CD4-positive, alpha-beta T cell (primary cell): ENCODE measurements around the gene AICDA. TPM values are rescaled to one million over a fixed set of nuclear protein-coding genes. Genes with fewer than 3 reads are reported as not detected.

Experiments used
- ATAC-seq: fragments of 200-7000 bp; cut with Tn5 transposase; one replicate; pipeline ENCODE4 v1.10.0; 2022; ENCODE audit warnings: mild to moderate bottlenecking; ENCODE audit not compliant: poor library complexity
- CTCF ChIA-PET: fragments of 350-600 bp; sonication (Branson Sonifier 250); formaldehyde crosslinking; loops from one replicate; lab custom pipeline; 2021; ENCODE audit warnings: antibody characterized with exemption, inconsistent platforms; lab: Charles Lee
- POLR2A ChIA-PET: fragments of 350-600 bp; sonication (Branson Sonifier 250); formaldehyde crosslinking; loops from one replicate; lab custom pipeline; 2021; ENCODE audit warnings: antibody characterized with exemption, inconsistent platforms; lab: Charles Lee
- DNase-seq, 14 experiments: peaks; one replicate each; pipeline ENCODE4 v3.0.0-alpha.2; 2013 to 2020; ENCODE audit warnings: mixed read lengths in 2 of 14
- H3K27ac ChIP-seq, 2 donors: one replicate each; pipeline versions ENCODE4 v1.5.1 to v1.7.0; 2013; ENCODE audit warnings: low read length in 2 of 2, low read depth in 1 of 2, mild to moderate bottlenecking in 1 of 2
- H3K27me3 ChIP-seq, 2 experiments: 1 replicate in 1 of 2; 2 replicates in 1 of 2; pipeline versions ENCODE4 v1.6.1 to v1.7.0; 2013; ENCODE audit warnings: low read length in 2 of 2, control low read depth in 1 of 2, mild to moderate bottlenecking in 1 of 2, moderate library complexity in 1 of 2; ENCODE audit not compliant: insufficient read depth in 2 of 2, control insufficient read depth in 1 of 2
- H3K36me3 ChIP-seq: one replicate; pipeline ENCODE4 v1.6.1; 2013; ENCODE audit warnings: low read length, control low read depth; ENCODE audit not compliant: insufficient read depth
- H3K4me1 ChIP-seq: one replicate; pipeline ENCODE4 v1.6.1; 2013; ENCODE audit warnings: low read length, control low read depth; ENCODE audit not compliant: insufficient read depth
- H3K4me3 ChIP-seq: one replicate; pipeline ENCODE4 v1.5.1; 2013; ENCODE audit warnings: mild to moderate bottlenecking, low read length, moderate library complexity
- H3K9me3 ChIP-seq, 2 experiments: 1 replicate in 1 of 2; 2 replicates in 1 of 2; pipeline versions ENCODE4 v1.6.1 to v1.7.0; 2013; ENCODE audit warnings: low read length in 2 of 2, mild to moderate bottlenecking in 2 of 2, control low read depth in 1 of 2, moderate library complexity in 1 of 2; ENCODE audit not compliant: control insufficient read depth in 1 of 2, insufficient read depth in 1 of 2
- H3K27ac Mint-ChIP-seq: one replicate; pipeline ENCODE4 v1.8.0; 2020; ENCODE audit warnings: mixed read lengths
- H3K27me3 Mint-ChIP-seq: one replicate; pipeline ENCODE4 v1.8.0; 2021; ENCODE audit warnings: mixed read lengths
- H3K36me3 Mint-ChIP-seq: one replicate; pipeline ENCODE4 v1.8.0; 2021; ENCODE audit warnings: low read depth, mixed read lengths
- H3K4me1 Mint-ChIP-seq: one replicate; pipeline ENCODE4 v1.8.0; 2021; ENCODE audit warnings: low read depth, mixed read lengths
- H3K4me3 Mint-ChIP-seq: one replicate; pipeline ENCODE4 v1.8.0; 2020; ENCODE audit warnings: mild to moderate bottlenecking, mixed read lengths
- H3K9me3 Mint-ChIP-seq: one replicate; pipeline ENCODE4 v1.8.0; 2020; ENCODE audit warnings: mixed read lengths
- intact Hi-C, 2 experiments: fragments of 100-400 bp; cut with DNase I in 1 of 2; cut with micrococcal nuclease in 1 of 2; formaldehyde crosslinking; loops; one replicate each; pipeline versions ENCODE4 v1.15.1 to v1.9.0; 2023 to 2025; cut with DNase I, micrococcal nuclease
- total RNA-seq, 174 experiments: library from RNA in 2 of 174; stranded (reverse) in 2 of 174; gene quantifications; one replicate each; pipeline ENCODE4 v1.2.3 and lab custom pipeline; 2021 to 2026
- TF ChIP-seq, protein P1 (sequence below): fragments of 200-600 bp; IDR thresholded peaks from one replicate; pipeline ENCODE4 v1.8.0; 2022; ENCODE audit warnings: antibody characterized with exemption, mild to moderate bottlenecking

Gene AICDA
- total RNA-seq, 2 experiments from 2014 or later = not detected

DNA sequence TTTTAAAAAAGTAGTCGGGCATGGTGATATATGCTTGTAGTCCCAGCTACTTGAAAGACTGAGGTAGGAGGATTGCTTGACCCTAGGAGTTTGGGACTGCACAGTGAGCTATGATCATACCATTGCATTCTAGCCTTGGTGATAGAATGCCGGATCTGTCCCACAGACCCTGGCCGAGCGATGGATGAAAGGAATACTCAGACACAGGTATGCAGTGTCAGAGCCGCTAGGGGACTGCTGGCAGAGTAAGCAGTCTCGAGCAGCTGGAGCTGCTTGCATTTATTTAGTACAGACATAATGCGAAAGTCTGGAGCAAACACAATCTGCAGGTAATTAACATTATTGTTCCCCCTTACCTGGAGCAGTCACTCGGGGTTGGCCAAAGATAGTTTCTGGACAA, 18.6 kb downstream of the AICDA start:
- no peak overlapping the region for H3K27ac Mint-ChIP-seq
- ATAC-seq (no peak), DNase-seq (no peak)
- H3K36me3 Mint-ChIP-seq = no peaks in the 10 kb centered on the region
- no peaks in the 10 kb centered on the region for H3K36me3 ChIP-seq
- POLR2A ChIA-PET = no interaction called here
- no peak overlapping the region for H3K27ac ChIP-seq
- intact Hi-C loops = no loop called here
- H3K27me3 ChIP-seq = no peaks in the 10 kb centered on the region
- H3K4me1 Mint-ChIP-seq = no peaks in the 10 kb centered on the region
- H3K9me3 ChIP-seq = no peaks in the 10 kb centered on the region
- H3K9me3 Mint-ChIP-seq = no peaks in the 10 kb centered on the region
- no peak overlapping the region for H3K4me3 ChIP-seq
- CTCF ChIA-PET = no interaction called here
- H3K27me3 Mint-ChIP-seq = no peaks in the 10 kb centered on the region
- TF ChIP-seq, protein P1, sequence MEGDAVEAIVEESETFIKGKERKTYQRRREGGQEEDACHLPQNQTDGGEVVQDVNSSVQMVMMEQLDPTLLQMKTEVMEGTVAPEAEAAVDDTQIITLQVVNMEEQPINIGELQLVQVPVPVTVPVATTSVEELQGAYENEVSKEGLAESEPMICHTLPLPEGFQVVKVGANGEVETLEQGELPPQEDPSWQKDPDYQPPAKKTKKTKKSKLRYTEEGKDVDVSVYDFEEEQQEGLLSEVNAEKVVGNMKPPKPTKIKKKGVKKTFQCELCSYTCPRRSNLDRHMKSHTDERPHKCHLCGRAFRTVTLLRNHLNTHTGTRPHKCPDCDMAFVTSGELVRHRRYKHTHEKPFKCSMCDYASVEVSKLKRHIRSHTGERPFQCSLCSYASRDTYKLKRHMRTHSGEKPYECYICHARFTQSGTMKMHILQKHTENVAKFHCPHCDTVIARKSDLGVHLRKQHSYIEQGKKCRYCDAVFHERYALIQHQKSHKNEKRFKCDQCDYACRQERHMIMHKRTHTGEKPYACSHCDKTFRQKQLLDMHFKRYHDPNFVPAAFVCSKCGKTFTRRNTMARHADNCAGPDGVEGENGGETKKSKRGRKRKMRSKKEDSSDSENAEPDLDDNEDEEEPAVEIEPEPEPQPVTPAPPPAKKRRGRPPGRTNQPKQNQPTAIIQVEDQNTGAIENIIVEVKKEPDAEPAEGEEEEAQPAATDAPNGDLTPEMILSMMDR = no peak
- H3K4me1 ChIP-seq = no peaks in the 10 kb centered on the region
- no peak overlapping the region for H3K4me3 Mint-ChIP-seq

DNA sequence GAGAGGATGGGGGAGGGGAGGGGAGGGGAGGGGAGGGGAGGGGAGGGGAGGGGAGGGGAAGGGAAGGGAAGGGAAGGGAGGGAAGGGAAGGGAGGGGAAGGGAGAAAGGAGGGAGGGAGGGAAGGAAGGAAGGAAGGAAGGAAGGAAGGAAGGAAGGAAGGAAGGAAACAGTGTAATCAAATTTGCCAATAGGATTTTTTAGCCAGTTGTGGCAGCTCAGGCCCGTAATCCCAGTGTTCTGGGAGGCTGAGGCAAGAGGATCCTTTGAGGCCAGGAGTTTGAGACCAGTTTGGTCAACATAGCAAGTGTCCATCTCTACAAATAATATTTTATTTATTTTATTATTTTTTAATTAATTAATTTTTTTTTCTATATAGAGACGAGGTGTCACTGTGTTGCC, 19.4 kb downstream of the AICDA start:
- Histone ChIP-seq H3K27me3 (no peaks in the 10 kb centered on the region), H3K4me1 (no peaks in the 10 kb centered on the region), H3K4me3 (no peak overlapping the region), H3K9me3 (no peaks in the 10 kb centered on the region), H3K27ac (no peak overlapping the region), H3K36me3 (no peaks in the 10 kb centered on the region)
- Mint-ChIP-seq H3K27ac (no peak overlapping the region), H3K36me3 (no peaks in the 10 kb centered on the region), H3K27me3 (no peaks in the 10 kb centered on the region), H3K4me3 (no peak overlapping the region), H3K4me1 (no peaks in the 10 kb centered on the region), H3K9me3 (no peaks in the 10 kb centered on the region)
- TF ChIP-seq, protein P1 = no peak
- intact Hi-C loops = no loop called here
- ChIA-PET CTCF (no interaction called here), POLR2A (no interaction called here)
- DNase-seq (no peak), ATAC-seq (no peak)

DNA sequence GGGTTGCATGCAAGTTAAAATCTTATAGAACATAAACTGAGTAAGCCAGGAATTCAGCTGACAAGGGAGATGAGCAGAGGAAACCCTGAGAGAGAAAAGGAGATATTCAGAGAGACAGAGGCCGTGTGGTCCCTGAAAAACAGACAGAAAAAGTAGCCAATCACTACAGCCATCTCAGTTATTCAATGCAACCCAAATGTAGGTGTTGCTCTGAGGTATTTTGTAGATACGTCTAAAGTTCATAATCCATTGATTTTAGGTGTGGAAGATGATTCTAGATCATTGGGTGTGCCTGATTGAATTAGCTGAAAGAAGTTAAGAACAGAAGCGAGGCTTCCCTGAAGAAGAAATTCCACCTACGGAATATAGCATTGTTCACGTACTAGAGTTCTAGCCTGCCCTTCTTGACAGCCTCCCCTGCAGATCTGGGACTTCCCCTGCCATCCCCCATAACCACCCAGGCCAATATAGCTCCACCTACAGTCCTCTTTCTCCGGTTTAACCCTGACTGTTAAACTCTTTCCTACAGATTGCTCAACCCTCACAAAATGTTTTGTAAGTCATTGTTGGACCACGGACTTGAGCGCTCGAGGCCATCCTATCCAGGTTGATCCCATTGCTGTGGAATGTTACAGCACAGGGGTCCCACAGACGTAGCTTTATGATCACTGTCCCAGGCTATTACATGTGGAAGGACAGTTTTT, 21.7 kb downstream of the AICDA start:
- Mint-ChIP-seq H3K9me3 (no peaks in the 10 kb centered on the region), H3K36me3 (no peaks in the 10 kb centered on the region), H3K4me1 (no peaks in the 10 kb centered on the region), H3K27me3 (no peaks in the 10 kb centered on the region), H3K4me3 (no peak overlapping the region), H3K27ac (no peak overlapping the region)
- ChIA-PET CTCF (interaction anchor here (0.6 kb wide), 2 partner anchors 66 to 570 kb away, joined by 3 read pairs; no protein-coding TSS in a partner anchor), POLR2A (no interaction called here)
- TF ChIP-seq, protein P1 = no peak
- intact Hi-C loops = no loop called here
- H3K4me3 ChIP-seq = no peak overlapping the region
- no peaks in the 10 kb centered on the region for H3K4me1 ChIP-seq
- ATAC-seq = no peak
- no peaks in the 10 kb centered on the region for H3K36me3 ChIP-seq
- no peaks in the 10 kb centered on the region for H3K9me3 ChIP-seq
- peak in 3 of 14 experiments; percentile 16 to 21 (median 21) for DNase-seq
- H3K27me3 ChIP-seq = no peaks in the 10 kb centered on the region
- H3K27ac ChIP-seq = no peak overlapping the region
